ENCODE results near the gene RAET1G.
A peak's percentile ranks its signal among the peaks of the same experiment; 100 is the strongest.
"Not testable (repeated sequence)": the region's sequence is repeated elsewhere in the genome, so short reads cannot be mapped to it uniquely, and the experiment has no call there.

RAET1G gene

GRCh38 chr6:149934249-149935156 lies 11.6 kb upstream of the RAET1G start:
- peak; percentile 52 for DNase-seq (ENCODE audit: low spot score)

- DNase-seq (ENCODE audit: low spot score), result no peak
Measured at GRCh38 chr6:149933461-149933860, 10.5 kb upstream of the RAET1G start.

GRCh38 chr6:149933036-149933435 lies 10.1 kb upstream of the RAET1G start:
- DNase-seq (ENCODE audit: low spot score), result no peak

GRCh38 chr6:149931501-149931900 lies 8.6 kb upstream of the RAET1G start:
- no peak for DNase-seq (ENCODE audit: low spot score)

- DNase-seq (ENCODE audit: low spot score), result no peak
Measured at GRCh38 chr6:149929422-149929821, 6.5 kb upstream of the RAET1G start.

- not testable (repeated sequence) for DNase-seq (ENCODE audit: low spot score)
Measured at GRCh38 chr6:149927025-149927424, 4.1 kb upstream of the RAET1G start.

- peak; percentile 67 for DNase-seq (ENCODE audit: low spot score)
Measured at GRCh38 chr6:149925974-149926777, 3.3 kb upstream of the RAET1G start.

GRCh38 chr6:149925253-149925973 lies 2.5 kb upstream of the RAET1G start:
- DNase-seq (ENCODE audit: low spot score), result peak; percentile 13

- no peak for DNase-seq (ENCODE audit: low spot score)
Measured at GRCh38 chr6:149924933-149925252, 2.0 kb upstream of the RAET1G start.

- DNase-seq (ENCODE audit: low spot score), result no peak
Measured at GRCh38 chr6:149924206-149924932, 1.4 kb upstream of the RAET1G start.

- DNase-seq (ENCODE audit: low spot score), result no peak
Measured at GRCh38 chr6:149923327-149923986, 536 bp upstream of the RAET1G start.

- not testable (repeated sequence) for DNase-seq (ENCODE audit: low spot score)
Measured at GRCh38 chr6:149922091-149922490, 830 bp downstream of the RAET1G start.

- no peak for DNase-seq (ENCODE audit: low spot score)
Measured at GRCh38 chr6:149921361-149921760, 1.6 kb downstream of the RAET1G start.

- DNase-seq (ENCODE audit: low spot score), result no peak
Measured at GRCh38 chr6:149919834-149920225, 3.1 kb downstream of the RAET1G start.

- DNase-seq (ENCODE audit: low spot score), result not testable (repeated sequence)
Measured at GRCh38 chr6:149919126-149919833, 3.6 kb downstream of the RAET1G start.

- DNase-seq (ENCODE audit: low spot score), result no peak
Measured at GRCh38 chr6:149918151-149918905, 4.6 kb downstream of the RAET1G start.

- DNase-seq (ENCODE audit: low spot score), result no peak
Measured at GRCh38 chr6:149917679-149918078, 5.2 kb downstream of the RAET1G start.

GRCh38 chr6:149915970-149916865 lies 6.7 kb downstream of the RAET1G start:
- DNase-seq (ENCODE audit: low spot score), result no peak

Measured in AG08395 (cell line).